Hepatocyte (in vitro differentiated cells): ENCODE measurements around the gene LRRC47.

Source experiments
- CTCF ChIP-seq: fragments of 200-600 bp; sonication (generic); IDR thresholded peaks from 2 replicates; pipeline ENCODE4 v1.5.1; 2016; ENCODE audit warnings: antibody characterized with exemption, mild to moderate bottlenecking; ENCODE audit not compliant: poor library complexity
- EZH2 ChIP-seq: fragments of 200-600 bp; sonication (generic); IDR thresholded peaks from 2 replicates; pipeline ENCODE4 v1.6.1; 2016; ENCODE audit warnings: antibody characterized with exemption, mild to moderate bottlenecking, borderline replicate concordance
- EZH2phosphoT487 ChIP-seq: fragments of 200-600 bp; sonication (generic); IDR thresholded peaks from one replicate; pipeline ENCODE4 v1.6.1; 2018; ENCODE audit warnings: antibody characterized with exemption, mild to moderate bottlenecking, low read depth, moderate library complexity; ENCODE audit not compliant: unreplicated experiment, severe bottlenecking

DNA sequence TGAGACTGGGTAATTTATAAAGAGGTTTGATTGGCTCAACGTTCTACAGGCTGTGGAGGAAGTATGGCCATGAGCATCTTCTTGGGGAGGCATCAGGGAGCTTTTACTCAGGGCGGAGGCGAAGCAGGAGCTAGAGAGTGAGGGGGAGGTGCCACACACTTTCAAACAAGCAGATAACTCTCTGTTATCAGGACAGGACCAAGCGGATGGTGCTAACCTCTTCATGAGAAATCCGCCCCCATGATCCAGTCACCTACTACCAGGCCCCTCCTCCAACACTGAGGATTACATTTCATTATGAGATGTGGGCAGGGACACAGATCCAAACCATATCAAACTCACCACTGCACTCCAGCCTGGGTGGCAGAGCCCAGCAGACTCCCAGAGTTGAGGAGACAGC is 11.5 kb upstream of the LRRC47 start:
- TF ChIP-seq EZH2 (no peak), CTCF (no peak), EZH2phosphoT487 (no peak)
